ENCODE data around the gene ADRA2C. TPM values are rescaled to one million over a fixed set of nuclear protein-coding genes. Genes with fewer than 3 reads are reported as not detected.
A peak's percentile ranks its signal among the peaks of the same experiment; 100 is the strongest.

Gene ADRA2C
- total and polyA plus RNA-seq, 2 of the 13 experiments (the other 11 are each of a cell fraction or from before 2014, with no cell fraction given), result 15.4 to 69.7 TPM

- TF ChIP-seq PLSCR1 (CRISPR knock-in tag; IDR thresholded peaks at IDR 0.05; ENCODE audit: borderline replicate concordance) (no peak), SRSF1 (optimal IDR thresholded peaks at IDR 0.05; ENCODE audit: low read depth, low read length) (no peak), E2F2 (CRISPR knock-in tag; IDR thresholded peaks at IDR 0.05; ENCODE audit: borderline replicate concordance) (no peak), KDM2A (CRISPR knock-in tag; IDR thresholded peaks at IDR 0.05; ENCODE audit: borderline replicate concordance, low read depth) (no peak), ATF2 (CRISPR knock-in tag; IDR thresholded peaks at IDR 0.05) (no peak), MEF2D (CRISPR knock-in tag; IDR thresholded peaks at IDR 0.05) (no peak), SMC3 (IDR thresholded peaks at IDR 0.05; ENCODE audit: low read length) (no peak), POLR2A (IDR thresholded peaks at IDR 0.05; ENCODE audit: insufficient read depth in 1 of 2, low read depth in 2 of 2, low read length in 2 of 2) (no peak)
Measured at GRCh38 chr4:3807822-3808496, 41.8 kb downstream of the ADRA2C start (continued).

GRCh38 chr4:3808597-3808996 is 42.4 kb downstream of the ADRA2C start:
- no TSS peak for BruUV-seq (replicated peaks)
- no peaks in the 10 kb centered on the region for H3K9me3 ChIP-seq (ENCODE audit: low read length)
- no peak overlapping the region for H3K9ac ChIP-seq (ENCODE audit: insufficient read depth, low read depth, low read length)
- CTCF ChIA-PET (ENCODE audit: low intra/inter-chr PET ratio, low total read pairs), result no interaction called here
- H3K27ac ChIP-seq (ENCODE audit: extremely low read length, insufficient read depth, low read length), result no peak overlapping the region
- no peak overlapping the region for H3K4me2 ChIP-seq (ENCODE audit: low read depth, low read length)
- in situ Hi-C loops (cut with HindIII; ENCODE audit: extremely low pct_ligation_motif_present, low pct_unique_long_range_greater_than_20kb), result no loop called here
- WGBS (ENCODE audit: low lambda C conversion rate), result 68% methylated on average over 5 of the region's 5 CpGs
- no peaks in the 10 kb centered on the region for H3K79me2 ChIP-seq (ENCODE audit: insufficient read depth, low read length)
- no peaks in the 10 kb centered on the region for H3K36me3 ChIP-seq (replicated peaks in 1 of 2; ENCODE audit: control insufficient read depth in 1 of 2, insufficient read depth in 2 of 2, low read length in 2 of 2)
- no peaks in the 10 kb centered on the region for H4K20me1 ChIP-seq (ENCODE audit: insufficient read depth, low read length)
- POLR2A ChIA-PET, result interaction anchor here (1.0 kb wide), 1 partner anchor 11 kb away, joined by 3 read pairs; no protein-coding TSS in a partner anchor
- no peak overlapping the region for H2AFZ ChIP-seq (ENCODE audit: low read length)
- DNase-seq (ENCODE audit: low spot score), result no peak
- intact Hi-C loops (cut with micrococcal nuclease; ENCODE audit: unreplicated experiment), result no loop called here
- H3K4me3 ChIP-seq (replicated peaks in 1 of 3; ENCODE audit: insufficient read depth in 1 of 3, low read depth in 2 of 3, low read length in 3 of 3), result no peak overlapping the region
- no peak for ATAC-seq
- H3K4me1 ChIP-seq (ENCODE audit: insufficient read depth, low read length), result peaks cover 49% of the 10 kb centered on the region
- peaks cover 0 to 2% of the 10 kb centered on the region in 2 experiments; a peak in 2 of 5 replicates for H3K27me3 ChIP-seq (ENCODE audit: control insufficient read depth in 1 of 2, insufficient read depth in 2 of 2, low read length in 2 of 2)
- TF ChIP-seq MAFF (IDR thresholded peaks at IDR 0.05; ENCODE audit: low read depth, low read length), result peak; percentile 82
- no peak for TF ChIP-seq TRAFD1 (CRISPR knock-in tag; IDR thresholded peaks at IDR 0.05; ENCODE audit: borderline replicate concordance)
- TF ChIP-seq MAFK (conservative IDR thresholded peaks at IDR 0.05 in 1 of 2, IDR thresholded peaks at IDR 0.05 in 1 of 2; ENCODE audit: low read length in 2 of 2), result peak; percentile 82 to 90
- no peak for FAIRE-seq

Measured in HepG2 (cell line).